ENCODE measurements around the gene GTPBP3.

Gene GTPBP3

GRCh38 chr19:17304386-17305215 lies 32.8 kb upstream of the GTPBP3 start:
- DNase-seq (ENCODE audit: low spot score): no peak
- TF ChIP-seq CTCF (IDR thresholded peaks at IDR 0.05): no peak
- no peak overlapping the region for H3K4me3 ChIP-seq
- H3K27ac ChIP-seq: peak overlapping the region; percentile 90 to 94

GRCh38 chr19:17305216-17305516 lies 32.2 kb upstream of the GTPBP3 start:
- Histone ChIP-seq H3K27ac (peak overlapping the region; percentile 90 to 94), H3K4me3 (peak overlapping the region; percentile 81)
- no peak for TF ChIP-seq CTCF (IDR thresholded peaks at IDR 0.05)
- DNase-seq (ENCODE audit: low spot score): no peak

GRCh38 chr19:17305517-17306284 lies 31.7 kb upstream of the GTPBP3 start, which contains the start of gene MRPL34:
MRPL34 (plus strand) TSS chr19:17305872; CDS start chr19:17305893, 21 bp downstream.
- peak; percentile 45 for TF ChIP-seq CTCF (IDR thresholded peaks at IDR 0.05)
- peak; percentile 97 for DNase-seq (ENCODE audit: low spot score)
- H3K4me3 ChIP-seq: peak within 1 kb of the TSS; percentile 81
- peak within 1 kb of the TSS; percentile 90 to 94 for H3K27ac ChIP-seq

GRCh38 chr19:17306285-17306714 lies 31.1 kb upstream of the GTPBP3 start:
- Histone ChIP-seq H3K4me3 (peak overlapping the region; percentile 81), H3K27ac (peak overlapping the region; percentile 90 to 94)
- no peak for DNase-seq (ENCODE audit: low spot score)
- TF ChIP-seq CTCF (IDR thresholded peaks at IDR 0.05): no peak

GRCh38 chr19:17307876-17308377 lies 29.4 kb upstream of the GTPBP3 start:
- no peak overlapping the region for H3K4me3 ChIP-seq
- H3K27ac ChIP-seq: no peak overlapping the region
- no peak for DNase-seq (ENCODE audit: low spot score)
- TF ChIP-seq CTCF (IDR thresholded peaks at IDR 0.05): no peak

- peak within 1 kb of the TSS; percentile 77 to 86 for H3K27ac ChIP-seq
- H3K4me3 ChIP-seq: peak within 1 kb of the TSS; percentile 82
- TF ChIP-seq CTCF (IDR thresholded peaks at IDR 0.05): no peak
- DNase-seq (ENCODE audit: low spot score): peak; percentile 100
These were observed 28.0 kb upstream of the GTPBP3 start, which contains the start of gene DDA1 for GRCh38 chr19:17309198-17309964. DDA1 (plus strand) TSS chr19:17309563; CDS start chr19:17309655, 92 bp downstream.

All from coronary artery (tissue), 2 donors.